Progenitor cell of endocrine pancreas (in vitro differentiated cells): ENCODE measurements around the gene BCKDHB. TPM values are rescaled to one million over a fixed set of nuclear protein-coding genes. Genes with fewer than 3 reads are reported as not detected.

ENCODE experiments used
- DNase-seq: peaks from one replicate; pipeline ENCODE4 v3.0.0; 2021; ENCODE audit warnings: low spot score; ENCODE audit not compliant: unreplicated experiment
- H3K27ac Mint-ChIP-seq: 2 replicates; pipeline ENCODE4 v1.8.0; 2021; ENCODE audit warnings: mild to moderate bottlenecking, moderate library complexity, mixed read lengths
- H3K27me3 Mint-ChIP-seq: 2 replicates; pipeline ENCODE4 v1.8.0; 2021; ENCODE audit warnings: mixed read lengths
- H3K36me3 Mint-ChIP-seq: 2 replicates; pipeline ENCODE4 v1.8.0; 2022; ENCODE audit warnings: mixed read lengths; ENCODE audit not compliant: insufficient read depth
- H3K4me1 Mint-ChIP-seq: 2 replicates; pipeline ENCODE4 v1.8.0; 2021; ENCODE audit warnings: low read depth, mixed read lengths
- H3K4me3 Mint-ChIP-seq: 2 replicates; pipeline ENCODE4 v1.8.0; 2021; ENCODE audit warnings: low read depth, mild to moderate bottlenecking, moderate library complexity, mixed read lengths
- H3K9me3 Mint-ChIP-seq: 2 replicates; pipeline ENCODE4 v1.8.0; 2021; ENCODE audit warnings: low read depth, mixed read lengths
- CTCF ChIP-seq: fragments of 200-600 bp; sonication (generic); IDR thresholded peaks from one replicate; pipeline ENCODE4 v1.5.0; 2021; ENCODE audit warnings: antibody characterized with exemption, mild to moderate bottlenecking; ENCODE audit not compliant: unreplicated experiment
- total RNA-seq: library from RNA; stranded (reverse); gene quantifications from 2 replicates; pipeline ENCODE4 v1.2.1, GENCODE V29; 2021

Gene BCKDHB
- total RNA-seq, 1 donor from 2014 or later, result 30.7 TPM

DNA sequence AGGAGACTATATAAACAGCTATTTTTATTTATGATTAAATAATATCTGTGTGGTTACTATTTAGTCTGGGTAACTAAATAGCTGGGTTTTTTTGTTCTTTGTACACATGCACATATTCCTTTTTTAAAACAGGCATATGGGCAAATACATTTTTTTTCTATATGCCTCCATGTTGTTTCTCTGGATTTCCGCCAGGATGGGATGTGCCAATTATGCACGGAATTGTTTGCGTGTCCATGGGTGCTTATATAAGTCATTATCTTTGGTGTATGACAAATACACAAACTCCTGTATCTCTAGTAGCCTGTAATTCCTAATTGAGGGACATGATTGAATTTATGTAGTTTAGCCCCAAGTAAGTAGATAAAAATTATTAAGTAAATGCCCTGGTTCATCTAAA is 226.9 kb downstream of the BCKDHB start:
- no peak overlapping the region for H3K4me3 Mint-ChIP-seq
- no peak overlapping the region for H3K27ac Mint-ChIP-seq
- DNase-seq, result no peak
- no peaks in the 10 kb centered on the region for H3K36me3 Mint-ChIP-seq
- no peaks in the 10 kb centered on the region for H3K27me3 Mint-ChIP-seq
- no peak for TF ChIP-seq CTCF
- peaks cover 2% of the 10 kb centered on the region for H3K4me1 Mint-ChIP-seq
- no peaks in the 10 kb centered on the region for H3K9me3 Mint-ChIP-seq

DNA sequence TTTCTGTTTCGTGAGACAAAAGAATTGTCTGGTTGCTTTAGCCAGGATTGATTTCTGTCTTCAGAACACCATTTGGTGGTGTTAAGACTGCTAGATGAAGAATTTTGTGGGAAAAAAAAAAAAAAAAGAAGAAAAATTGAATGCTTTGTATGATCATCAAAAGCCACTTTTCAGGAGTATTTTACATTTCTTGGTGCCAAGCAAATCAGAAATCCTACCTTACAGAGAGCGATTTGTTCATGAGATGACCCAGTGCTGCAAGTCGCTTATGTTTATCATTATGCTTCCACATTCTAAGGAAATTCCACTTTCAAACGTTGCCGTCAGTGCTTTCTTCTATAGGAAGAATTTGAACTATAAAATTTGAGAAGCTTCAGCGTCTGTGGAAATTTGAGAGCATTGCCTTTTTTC is 228.7 kb downstream of the BCKDHB start:
- DNase-seq, result no peak
- no peaks in the 10 kb centered on the region for H3K27me3 Mint-ChIP-seq
- no peaks in the 10 kb centered on the region for H3K36me3 Mint-ChIP-seq
- H3K9me3 Mint-ChIP-seq, result no peaks in the 10 kb centered on the region
- H3K4me3 Mint-ChIP-seq, result no peak overlapping the region
- H3K4me1 Mint-ChIP-seq, result peaks cover 2% of the 10 kb centered on the region
- H3K27ac Mint-ChIP-seq, result no peak overlapping the region
- no peak for TF ChIP-seq CTCF

- H3K36me3 Mint-ChIP-seq, result no peaks in the 10 kb centered on the region
- no peak overlapping the region for H3K4me3 Mint-ChIP-seq
- no peak overlapping the region for H3K27ac Mint-ChIP-seq
- no peak for TF ChIP-seq CTCF
- H3K27me3 Mint-ChIP-seq, result no peaks in the 10 kb centered on the region
- peaks cover 2% of the 10 kb centered on the region for H3K4me1 Mint-ChIP-seq
- no peak for DNase-seq
- no peaks in the 10 kb centered on the region for H3K9me3 Mint-ChIP-seq
Measured at GRCh38 chr6:80336911-80337310, 230.4 kb downstream of the BCKDHB start.

DNA sequence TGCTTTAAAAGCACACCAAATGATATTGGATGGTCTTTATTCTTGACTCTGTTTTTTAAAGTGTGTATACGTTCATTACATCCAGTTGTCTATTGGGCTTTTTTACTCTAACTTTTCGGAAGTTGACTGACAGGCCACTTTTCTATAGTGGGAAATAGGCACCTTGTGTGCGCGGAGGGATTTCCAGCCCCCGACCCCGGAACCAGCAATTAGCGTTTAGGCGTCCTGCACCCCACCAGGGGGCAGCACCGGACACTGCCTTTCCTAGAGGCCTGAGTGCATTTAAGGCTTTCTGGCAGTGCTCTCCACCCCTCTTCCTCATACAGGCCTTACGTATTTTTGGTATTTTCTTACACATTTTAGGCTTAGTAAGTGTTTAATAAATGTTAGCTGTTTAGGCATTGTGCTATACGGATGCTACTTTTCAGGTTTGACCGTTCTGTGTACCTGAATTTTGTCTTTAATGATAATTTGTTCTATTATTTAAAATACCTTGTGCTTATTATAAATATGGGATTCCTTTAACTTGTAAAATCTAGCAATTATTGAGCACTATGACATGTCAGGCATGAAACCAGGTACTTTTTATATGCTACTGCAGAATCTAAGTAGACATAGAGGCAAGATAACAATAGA is 231.8 kb downstream of the BCKDHB start:
- peak; percentile 77 for TF ChIP-seq CTCF
- H3K9me3 Mint-ChIP-seq, result no peaks in the 10 kb centered on the region
- H3K27ac Mint-ChIP-seq, result no peak overlapping the region
- H3K4me1 Mint-ChIP-seq, result peaks cover 2% of the 10 kb centered on the region
- H3K4me3 Mint-ChIP-seq, result no peak overlapping the region
- H3K36me3 Mint-ChIP-seq, result no peaks in the 10 kb centered on the region
- H3K27me3 Mint-ChIP-seq, result no peaks in the 10 kb centered on the region
- DNase-seq, result peak; percentile 51

- Mint-ChIP-seq H3K27ac (no peak overlapping the region), H3K9me3 (no peaks in the 10 kb centered on the region), H3K4me3 (no peak overlapping the region), H3K36me3 (no peaks in the 10 kb centered on the region), H3K4me1 (peaks cover 2% of the 10 kb centered on the region), H3K27me3 (no peaks in the 10 kb centered on the region)
- DNase-seq, result no peak
- TF ChIP-seq CTCF, result no peak
Measured at GRCh38 chr6:80339421-80339820, 232.9 kb downstream of the BCKDHB start.
